ENCODE measurements around the gene ABLIM1. TPM values are rescaled to one million over a fixed set of nuclear protein-coding genes. Genes with fewer than 3 reads are reported as not detected.

Gene ABLIM1
- total and polyA plus RNA-seq, 2 of the 13 experiments (the other 11 are each of a cell fraction or from before 2014, with no cell fraction given): 59.4 to 92.7 TPM

GRCh38 chr10:114479836-114480235 lies 178.2 kb downstream of the ABLIM1 start (continued):
- no peak for TF ChIP-seq ATF2 (CRISPR knock-in tag; IDR thresholded peaks at IDR 0.05)
- no peak for TF ChIP-seq ZNF879 (CRISPR knock-in tag; IDR thresholded peaks at IDR 0.05)
- TF ChIP-seq IRX3 (CRISPR knock-in tag; IDR thresholded peaks at IDR 0.05; ENCODE audit: borderline replicate concordance, low read depth): no peak
- no peak for TF ChIP-seq ZFP90 (CRISPR knock-in tag; IDR thresholded peaks at IDR 0.05; ENCODE audit: borderline replicate concordance)
- no peak for TF ChIP-seq CHD4 (IDR thresholded peaks at IDR 0.05; ENCODE audit: borderline replicate concordance, low read length)
- TF ChIP-seq MAFK (conservative IDR thresholded peaks at IDR 0.05 in 1 of 2, IDR thresholded peaks at IDR 0.05 in 1 of 2; ENCODE audit: low read length in 2 of 2): no peak
- no peak for TF ChIP-seq HDAC6 (IDR thresholded peaks at IDR 0.05; ENCODE audit: low read depth, low read length)
- no peak for TF ChIP-seq ZNF639 (CRISPR knock-in tag; conservative IDR thresholded peaks at IDR 0.05)
- TF ChIP-seq, protein P1, sequence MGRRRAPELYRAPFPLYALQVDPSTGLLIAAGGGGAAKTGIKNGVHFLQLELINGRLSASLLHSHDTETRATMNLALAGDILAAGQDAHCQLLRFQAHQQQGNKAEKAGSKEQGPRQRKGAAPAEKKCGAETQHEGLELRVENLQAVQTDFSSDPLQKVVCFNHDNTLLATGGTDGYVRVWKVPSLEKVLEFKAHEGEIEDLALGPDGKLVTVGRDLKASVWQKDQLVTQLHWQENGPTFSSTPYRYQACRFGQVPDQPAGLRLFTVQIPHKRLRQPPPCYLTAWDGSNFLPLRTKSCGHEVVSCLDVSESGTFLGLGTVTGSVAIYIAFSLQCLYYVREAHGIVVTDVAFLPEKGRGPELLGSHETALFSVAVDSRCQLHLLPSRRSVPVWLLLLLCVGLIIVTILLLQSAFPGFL (CRISPR knock-in tag; IDR thresholded peaks at IDR 0.05): no peak

DNA sequence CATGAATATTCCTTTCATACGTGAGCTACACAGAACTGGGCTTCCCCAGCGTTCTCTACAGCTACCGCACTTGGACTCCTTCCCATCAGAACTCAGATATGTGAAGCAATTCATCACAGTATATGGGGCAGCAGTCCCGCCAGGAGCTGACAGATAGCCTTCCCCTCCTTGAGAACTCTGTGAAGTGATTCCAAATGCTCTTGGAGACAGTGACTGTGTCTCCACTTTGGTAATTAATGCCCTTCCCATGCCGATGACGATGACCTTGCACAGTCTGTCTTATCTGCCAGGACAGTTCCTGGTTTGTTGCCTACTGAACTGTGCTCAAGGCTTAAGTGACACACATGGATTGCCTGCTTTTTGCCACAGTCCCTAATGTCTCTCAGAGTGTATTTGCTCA lies 178.8 kb downstream of the ABLIM1 start:
- H3K36me3 ChIP-seq (replicated peaks in 1 of 2; ENCODE audit: control insufficient read depth in 1 of 2, insufficient read depth in 2 of 2, low read length in 2 of 2): peaks cover 15 to 44% of the 10 kb centered on the region in 2 experiments
- no peaks in the 10 kb centered on the region for H3K79me2 ChIP-seq (ENCODE audit: insufficient read depth, low read length)
- no peak overlapping the region for H3K9ac ChIP-seq (ENCODE audit: insufficient read depth, low read depth, low read length)
- H3K4me2 ChIP-seq (ENCODE audit: low read depth, low read length): no peak overlapping the region
- CTCF ChIA-PET (ENCODE audit: low intra/inter-chr PET ratio, low total read pairs): no interaction called here
- DNase-seq (ENCODE audit: low spot score) (peak; percentile 14), FAIRE-seq (peak; percentile 30), ATAC-seq (peak; percentile 69)
- peak overlapping the region; percentile 17 for H3K27ac ChIP-seq (ENCODE audit: extremely low read length, insufficient read depth, low read length)
- no TSS peak for BruUV-seq (replicated peaks)
- in situ Hi-C loops (cut with HindIII; ENCODE audit: extremely low pct_ligation_motif_present, low pct_unique_long_range_greater_than_20kb): no loop called here
- TF ChIP-seq GABPB1 (CRISPR knock-in tag; IDR thresholded peaks at IDR 0.05): no peak
- 0 out of 2 replicates have a peak, but pooled peaks have one; percentile 30 for TF ChIP-seq ESRRA (CRISPR knock-in tag; IDR thresholded peaks at IDR 0.05; ENCODE audit: low read depth)
- TF ChIP-seq MYNN (CRISPR knock-in tag; IDR thresholded peaks at IDR 0.05; ENCODE audit: low read depth): no peak
- H3K4me3 ChIP-seq (replicated peaks in 1 of 3; ENCODE audit: insufficient read depth in 1 of 3, low read depth in 2 of 3, low read length in 3 of 3): no peak overlapping the region
- no peaks in the 10 kb centered on the region for H3K27me3 ChIP-seq (ENCODE audit: control insufficient read depth in 1 of 2, insufficient read depth in 2 of 2, low read length in 2 of 2)
- no peaks in the 10 kb centered on the region for H4K20me1 ChIP-seq (ENCODE audit: insufficient read depth, low read length)
- intact Hi-C loops (cut with micrococcal nuclease; ENCODE audit: unreplicated experiment): no loop called here
- POLR2A ChIA-PET: no interaction called here
- peaks cover 40% of the 10 kb centered on the region for H3K4me1 ChIP-seq (ENCODE audit: insufficient read depth, low read length)
- H2AFZ ChIP-seq (ENCODE audit: low read length): no peak overlapping the region
- 93% methylated on average over 6 of the region's 6 CpGs for WGBS (ENCODE audit: low lambda C conversion rate)
- no peaks in the 10 kb centered on the region for H3K9me3 ChIP-seq (ENCODE audit: low read length)

Measured in HepG2 (cell line).